H1 (cell line): ENCODE results near the gene PTPRE. TPM values are rescaled to one million over a fixed set of nuclear protein-coding genes. Genes with fewer than 3 reads are reported as not detected.

Experiments
- polyA plus RNA-seq, 7 experiments: library from polyadenylated mRNA; depleted of rRNA in 3 of 7; stranded (reverse) in 5 of 7; unstranded in 2 of 7; fragments of >200 nt in 5 of 7; fragments of 200-250 nt in 2 of 7; gene quantifications; 1 replicate in 5 of 7; 2 replicates in 1 of 7; 4 replicates in 1 of 7; pipeline versions ENCODE4 v1.2.1 to v1.2.3, GENCODE V29; 2011 to 2013; ENCODE audit warnings: missing spikeins in 2 of 7, mixed read lengths in 2 of 7
- total RNA-seq: library from RNA; stranded (reverse); fragmentation: NEBNext Ultra II Directional; extraction: Animal tissue kit (Norgen Biotek cat#: 25700); gene quantifications from 2 replicates; pipeline ENCODE4 v1.2.1, GENCODE V29; 2021

PTPRE gene
- total and polyA plus RNA-seq, 2 of the 8 experiments (the other 6 are each of a cell fraction or from before 2014, with no cell fraction given): 0.33 to 0.54 TPM

Other genes with a start within 250 kb of the PTPRE start
- gene FOXI2, start 169.9 kb upstream of the PTPRE start, total RNA-seq: 1.0 and 1.4 TPM in 2 replicates
- 1.0 and 1.9 TPM in 2 replicates for gene FOXI2, start 169.9 kb upstream of the PTPRE start, polyA plus RNA-seq (2011; rRNA removed)
- gene CLRN3, start 14.2 kb upstream of the PTPRE start, total RNA-seq: not detected in 2 replicates
- not detected in 2 replicates for gene CLRN3, start 14.2 kb upstream of the PTPRE start, polyA plus RNA-seq (2011; rRNA removed)
- gene MKI67, start 219.3 kb downstream of the PTPRE start, total RNA-seq: 83.3 and 85.1 TPM in 2 replicates
- 13.0 and 15.8 TPM in 2 replicates for gene MKI67, start 219.3 kb downstream of the PTPRE start, polyA plus RNA-seq (2011; rRNA removed)